ENCODE measurements around the gene FHAD1.

DNA sequence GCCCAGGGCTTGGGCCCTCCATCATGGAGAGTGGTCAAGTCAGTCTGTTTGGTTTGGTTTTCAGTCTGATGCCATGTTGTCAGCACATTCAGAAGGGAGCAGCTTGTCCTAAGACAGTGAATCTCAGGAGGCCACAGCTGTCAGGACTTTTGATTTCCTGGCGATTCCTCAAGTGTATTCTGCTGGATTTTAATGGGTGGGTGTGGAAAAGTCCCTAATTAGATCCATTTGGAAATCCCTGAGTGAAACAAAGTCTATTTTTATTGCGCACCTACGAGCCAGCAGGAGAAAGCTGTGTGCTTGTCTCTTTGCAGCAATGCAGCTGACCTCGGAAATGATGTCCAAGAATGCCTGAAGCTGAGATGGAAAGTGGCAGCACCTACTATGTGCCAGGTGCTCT lies 21.6 kb upstream of the FHAD1 start:
- TF ChIP-seq, protein P1, sequence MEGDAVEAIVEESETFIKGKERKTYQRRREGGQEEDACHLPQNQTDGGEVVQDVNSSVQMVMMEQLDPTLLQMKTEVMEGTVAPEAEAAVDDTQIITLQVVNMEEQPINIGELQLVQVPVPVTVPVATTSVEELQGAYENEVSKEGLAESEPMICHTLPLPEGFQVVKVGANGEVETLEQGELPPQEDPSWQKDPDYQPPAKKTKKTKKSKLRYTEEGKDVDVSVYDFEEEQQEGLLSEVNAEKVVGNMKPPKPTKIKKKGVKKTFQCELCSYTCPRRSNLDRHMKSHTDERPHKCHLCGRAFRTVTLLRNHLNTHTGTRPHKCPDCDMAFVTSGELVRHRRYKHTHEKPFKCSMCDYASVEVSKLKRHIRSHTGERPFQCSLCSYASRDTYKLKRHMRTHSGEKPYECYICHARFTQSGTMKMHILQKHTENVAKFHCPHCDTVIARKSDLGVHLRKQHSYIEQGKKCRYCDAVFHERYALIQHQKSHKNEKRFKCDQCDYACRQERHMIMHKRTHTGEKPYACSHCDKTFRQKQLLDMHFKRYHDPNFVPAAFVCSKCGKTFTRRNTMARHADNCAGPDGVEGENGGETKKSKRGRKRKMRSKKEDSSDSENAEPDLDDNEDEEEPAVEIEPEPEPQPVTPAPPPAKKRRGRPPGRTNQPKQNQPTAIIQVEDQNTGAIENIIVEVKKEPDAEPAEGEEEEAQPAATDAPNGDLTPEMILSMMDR (IDR thresholded peaks at IDR 0.05; ENCODE audit: low read depth, low read length) = no peak
- TF ChIP-seq MYC (IDR thresholded peaks at IDR 0.05; ENCODE audit: low read depth, low read length) (no peak), POLR2A (IDR thresholded peaks at IDR 0.05; ENCODE audit: extremely low read depth, insufficient read length) (no peak)
- TF ChIP-seq, protein P2, sequence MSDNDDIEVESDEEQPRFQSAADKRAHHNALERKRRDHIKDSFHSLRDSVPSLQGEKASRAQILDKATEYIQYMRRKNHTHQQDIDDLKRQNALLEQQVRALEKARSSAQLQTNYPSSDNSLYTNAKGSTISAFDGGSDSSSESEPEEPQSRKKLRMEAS (IDR thresholded peaks at IDR 0.05; ENCODE audit: low read depth, low read length) = no peak
